OCI-LY7 (cell line): ENCODE measurements around the gene ALG8. TPM values are rescaled to one million over a fixed set of nuclear protein-coding genes. Genes with fewer than 3 reads are reported as not detected.
"Not testable (repeated sequence)": the region's sequence is repeated elsewhere in the genome, so short reads cannot be mapped to it uniquely, and the experiment has no call there.

Experiments used
- BruUV-seq: library from RNA; stranded (reverse); fragments of 400-500 nt; replicated peaks from 2 replicates; lab custom pipeline; 2021; lab: Mats Ljungman, UMichigan
- CTCF ChIA-PET: fragments of 300-600 bp; sonication (Branson Sonifier 250); formaldehyde crosslinking; loops from one replicate; lab custom pipeline; 2022; ENCODE audit warnings: antibody characterized with exemption; ENCODE audit not compliant: unreplicated experiment; lab: Charles Lee
- POLR2A ChIA-PET: fragments of 300-600 bp; sonication (Branson Sonifier 250); formaldehyde crosslinking; loops from one replicate; lab custom pipeline; 2022; ENCODE audit warnings: antibody characterized with exemption; lab: Charles Lee
- DNase-seq: peaks from one replicate; pipeline ENCODE4 v3.0.0-alpha.2; 2015; ENCODE audit warnings: low spot score
- H2AFZ ChIP-seq: fragments of 200-600 bp; sonication (generic), shearing (Covaris generic); 2 replicates; pipeline ENCODE4 v1.6.1; 2014; ENCODE audit warnings: mild to moderate bottlenecking, antibody characterized with exemption, low read length, moderate library complexity
- H3K27ac ChIP-seq: fragments of 200-600 bp; sonication (generic); 2 replicates; pipeline ENCODE4 v1.5.1; 2014; ENCODE audit warnings: mixed run types, low read depth, mild to moderate bottlenecking, moderate library complexity, low read length, inconsistent platforms; ENCODE audit not compliant: poor library complexity, severe bottlenecking
- H3K36me3 ChIP-seq: fragments of 200-600 bp; sonication (generic); 2 replicates; pipeline ENCODE4 v1.6.1; 2014; ENCODE audit warnings: mild to moderate bottlenecking, antibody characterized with exemption, low read length, moderate library complexity, mixed read lengths; ENCODE audit not compliant: insufficient read depth
- H3K4me1 ChIP-seq: fragments of 200-600 bp; sonication (generic); 2 replicates; pipeline ENCODE4 v1.5.1; 2014; ENCODE audit warnings: mild to moderate bottlenecking, low read length; ENCODE audit not compliant: insufficient read depth, poor library complexity, severe bottlenecking
- H3K4me2 ChIP-seq: fragments of 200-600 bp; sonication (generic); 2 replicates; pipeline ENCODE4 v1.6.1; 2014; ENCODE audit warnings: mild to moderate bottlenecking, low read length
- H3K4me3 ChIP-seq: fragments of 200-600 bp; sonication (generic); 2 replicates; pipeline ENCODE4 v1.5.1; 2014; ENCODE audit warnings: mild to moderate bottlenecking, low read depth, low read length; ENCODE audit not compliant: poor library complexity, severe bottlenecking
- H3K79me2 ChIP-seq: fragments of 200-600 bp; sonication (generic); 2 replicates; pipeline ENCODE4 v1.6.1; 2016; ENCODE audit warnings: low read depth, mild to moderate bottlenecking, low read length, moderate library complexity, mixed read lengths; ENCODE audit not compliant: insufficient read depth
- H3K9me2 ChIP-seq: fragments of 200-600 bp; sonication (generic); 2 replicates; pipeline ENCODE4 v1.6.1; 2016; ENCODE audit warnings: mild to moderate bottlenecking, low read length, mixed read lengths; ENCODE audit not compliant: insufficient read depth
- H3K9me3 ChIP-seq: fragments of 200-600 bp; sonication (generic); 2 replicates; pipeline ENCODE4 v1.6.1; 2014; ENCODE audit warnings: mild to moderate bottlenecking, mixed run types, low read length, mixed read lengths
- H4K20me1 ChIP-seq: fragments of 200-600 bp; sonication (generic); 2 replicates; pipeline ENCODE4 v1.6.1; 2014; ENCODE audit warnings: mild to moderate bottlenecking, antibody characterized with exemption, low read length, moderate library complexity, mixed read lengths; ENCODE audit not compliant: insufficient read depth
- EZH2phosphoT487 ChIP-seq: fragments of 200-600 bp; sonication (generic); IDR thresholded peaks from 2 replicates; pipeline ENCODE4 v1.6.1; 2018; ENCODE audit warnings: low read depth, borderline replicate concordance, mild to moderate bottlenecking, mixed run types, antibody characterized with exemption, low read length, moderate library complexity, mixed read lengths
- intact Hi-C: fragments of 100-400 bp; cut with micrococcal nuclease; formaldehyde crosslinking; loops from one replicate; pipeline ENCODE4 v1.10.0; 2022; ENCODE audit not compliant: unreplicated experiment
- total RNA-seq, 2 experiments: library from RNA; depleted of rRNA in 1 of 2; stranded (reverse); fragments of >200 nt in 1 of 2; shearing (Covaris generic) in 1 of 2; gene quantifications; 2 replicates each; pipeline ENCODE4 v1.2.3, GENCODE V29; 2014 to 2022
- TF ChIP-seq, protein P1 (sequence below): fragments of 200-600 bp; sonication (generic); conservative IDR thresholded peaks from 2 replicates; pipeline ENCODE4 v1.5.1; 2014; ENCODE audit warnings: mild to moderate bottlenecking, antibody characterized with exemption, low read length, moderate library complexity, mixed read lengths

ALG8 gene
- total RNA-seq, 2 experiments from 2014 or later: 42.5 to 66.1 TPM

DNA sequence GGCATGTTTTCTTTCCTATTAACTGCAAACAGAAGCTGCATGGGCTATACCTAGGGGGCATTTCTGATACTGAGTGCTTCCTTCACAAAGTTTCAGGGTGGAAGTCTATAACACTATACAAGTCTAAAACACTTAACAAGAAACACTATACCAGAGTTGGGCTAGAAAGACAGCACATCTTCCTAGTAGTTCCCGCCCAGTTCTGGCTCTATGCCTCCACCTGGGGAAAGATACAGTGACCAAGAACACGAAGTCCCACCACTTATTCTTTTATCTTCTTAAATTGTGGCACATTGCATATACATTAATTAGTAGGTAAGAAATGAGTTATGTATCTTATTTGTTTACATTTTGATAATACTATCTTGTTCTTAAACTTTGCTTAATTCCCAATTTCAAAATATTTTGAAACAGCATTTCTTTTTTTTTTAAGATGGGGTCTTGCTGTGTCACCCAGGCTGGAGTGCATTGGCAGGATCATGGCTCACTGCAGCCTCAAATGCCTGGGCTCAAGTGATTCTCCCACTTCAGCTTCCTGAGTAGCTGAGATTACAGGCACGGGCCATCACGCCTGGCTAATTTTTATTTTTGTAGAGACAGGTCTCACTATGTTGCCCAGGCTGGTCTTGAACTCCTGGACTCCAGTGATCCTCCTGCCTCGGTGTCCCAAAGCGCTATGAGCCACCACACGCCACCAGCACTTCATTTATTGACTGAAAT is 41.6 kb downstream of the ALG8 start:
- CTCF ChIA-PET: no interaction called here
- Histone ChIP-seq H2AFZ (no peak overlapping the region), H3K9me3 (no peaks in the 10 kb centered on the region), H3K4me3 (no peak overlapping the region), H3K36me3 (peaks cover 60% of the 10 kb centered on the region), H3K9me2 (no peaks in the 10 kb centered on the region), H3K79me2 (no peaks in the 10 kb centered on the region), H3K4me2 (no peak overlapping the region), H3K4me1 (no peaks in the 10 kb centered on the region), H4K20me1 (no peaks in the 10 kb centered on the region), H3K27ac (no peak overlapping the region)
- BruUV-seq: no TSS peak
- intact Hi-C loops: no loop called here
- DNase-seq: no peak
- no peak for TF ChIP-seq EZH2phosphoT487
- TF ChIP-seq, protein P1, sequence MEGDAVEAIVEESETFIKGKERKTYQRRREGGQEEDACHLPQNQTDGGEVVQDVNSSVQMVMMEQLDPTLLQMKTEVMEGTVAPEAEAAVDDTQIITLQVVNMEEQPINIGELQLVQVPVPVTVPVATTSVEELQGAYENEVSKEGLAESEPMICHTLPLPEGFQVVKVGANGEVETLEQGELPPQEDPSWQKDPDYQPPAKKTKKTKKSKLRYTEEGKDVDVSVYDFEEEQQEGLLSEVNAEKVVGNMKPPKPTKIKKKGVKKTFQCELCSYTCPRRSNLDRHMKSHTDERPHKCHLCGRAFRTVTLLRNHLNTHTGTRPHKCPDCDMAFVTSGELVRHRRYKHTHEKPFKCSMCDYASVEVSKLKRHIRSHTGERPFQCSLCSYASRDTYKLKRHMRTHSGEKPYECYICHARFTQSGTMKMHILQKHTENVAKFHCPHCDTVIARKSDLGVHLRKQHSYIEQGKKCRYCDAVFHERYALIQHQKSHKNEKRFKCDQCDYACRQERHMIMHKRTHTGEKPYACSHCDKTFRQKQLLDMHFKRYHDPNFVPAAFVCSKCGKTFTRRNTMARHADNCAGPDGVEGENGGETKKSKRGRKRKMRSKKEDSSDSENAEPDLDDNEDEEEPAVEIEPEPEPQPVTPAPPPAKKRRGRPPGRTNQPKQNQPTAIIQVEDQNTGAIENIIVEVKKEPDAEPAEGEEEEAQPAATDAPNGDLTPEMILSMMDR: no peak
- POLR2A ChIA-PET: interaction anchor here (0.5 to 0.9 kb wide), 2 partner anchors 34 to 314 kb away, joined by 3 read pairs; no protein-coding TSS in a partner anchor

DNA sequence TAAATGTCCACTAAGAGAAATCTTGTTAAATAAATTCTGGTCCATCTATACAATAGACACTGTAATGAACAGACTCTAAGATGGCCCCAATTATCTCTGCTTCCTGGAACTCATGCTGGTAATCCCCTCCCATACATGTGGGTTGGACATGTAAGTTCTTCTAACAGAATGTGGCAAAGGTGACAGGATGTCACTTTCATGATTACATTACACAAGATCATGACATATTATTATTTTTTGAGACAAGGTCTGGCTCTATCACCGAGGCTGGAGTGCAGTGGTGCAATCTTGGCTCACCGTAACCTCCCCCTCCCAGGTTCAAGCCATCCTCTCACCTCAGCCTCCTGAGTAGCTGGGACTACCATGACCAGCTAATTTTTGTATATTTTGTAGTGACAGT is 45.2 kb downstream of the ALG8 start:
- H2AFZ ChIP-seq: no peak overlapping the region
- ChIA-PET CTCF (no interaction called here), POLR2A (no interaction called here)
- intact Hi-C loops: no loop called here
- no peak for TF ChIP-seq EZH2phosphoT487
- TF ChIP-seq, protein P1: no peak
- BruUV-seq: no TSS peak
- H3K9me2 ChIP-seq: no peaks in the 10 kb centered on the region
- H3K36me3 ChIP-seq: peaks cover 28% of the 10 kb centered on the region
- no peaks in the 10 kb centered on the region for H3K79me2 ChIP-seq
- no peaks in the 10 kb centered on the region for H3K4me1 ChIP-seq
- H3K4me3 ChIP-seq: no peak overlapping the region
- no peak overlapping the region for H3K4me2 ChIP-seq
- no peak overlapping the region for H3K27ac ChIP-seq
- no peak for DNase-seq
- H3K9me3 ChIP-seq: no peaks in the 10 kb centered on the region
- H4K20me1 ChIP-seq: no peaks in the 10 kb centered on the region

DNA sequence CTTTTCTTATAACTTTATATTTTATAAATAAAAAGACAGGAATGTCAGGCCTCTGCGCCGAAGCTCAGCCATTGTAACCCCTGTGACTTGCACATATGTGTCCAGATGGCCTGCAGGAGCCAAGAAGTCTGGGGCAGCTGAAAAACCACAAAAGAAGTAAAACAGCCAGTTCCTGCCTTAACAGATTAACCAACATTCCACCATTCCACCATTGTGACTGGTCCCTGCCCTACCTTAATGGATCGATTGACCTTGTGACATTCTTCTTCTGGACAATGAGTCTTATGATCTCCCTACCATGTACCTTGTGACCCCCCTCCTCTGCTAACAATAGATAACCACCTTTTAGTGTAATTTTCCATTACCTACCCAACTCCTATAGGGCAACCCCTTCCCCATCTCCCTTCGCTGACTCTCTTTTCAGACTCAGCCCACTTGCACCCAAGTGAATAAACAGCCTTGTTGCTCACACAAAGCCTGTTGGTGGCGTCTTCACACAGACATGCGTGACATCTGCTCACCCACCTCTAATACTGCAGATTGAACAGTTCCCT is 52.8 kb downstream of the ALG8 start:
- H3K4me1 ChIP-seq, H3K4me2 ChIP-seq, CTCF ChIA-PET, H3K9me2 ChIP-seq, H3K79me2 ChIP-seq, H2AFZ ChIP-seq, H3K36me3 ChIP-seq, H4K20me1 ChIP-seq, H3K4me3 ChIP-seq, BruUV-seq, intact Hi-C loops, H3K9me3 ChIP-seq, H3K27ac ChIP-seq, DNase-seq: not testable (repeated sequence)
- POLR2A ChIA-PET: interaction anchor here (1.0 kb wide), 1 partner anchor 12 kb away, joined by 3 read pairs; no protein-coding TSS in a partner anchor
